Measurements from ENCODE around the gene RNF151. TPM values are rescaled to one million over a fixed set of nuclear protein-coding genes. Genes with fewer than 3 reads are reported as not detected.

RNF151 gene
- total and polyA plus RNA-seq, 2 donors from 2014 or later: not detected

DNA sequence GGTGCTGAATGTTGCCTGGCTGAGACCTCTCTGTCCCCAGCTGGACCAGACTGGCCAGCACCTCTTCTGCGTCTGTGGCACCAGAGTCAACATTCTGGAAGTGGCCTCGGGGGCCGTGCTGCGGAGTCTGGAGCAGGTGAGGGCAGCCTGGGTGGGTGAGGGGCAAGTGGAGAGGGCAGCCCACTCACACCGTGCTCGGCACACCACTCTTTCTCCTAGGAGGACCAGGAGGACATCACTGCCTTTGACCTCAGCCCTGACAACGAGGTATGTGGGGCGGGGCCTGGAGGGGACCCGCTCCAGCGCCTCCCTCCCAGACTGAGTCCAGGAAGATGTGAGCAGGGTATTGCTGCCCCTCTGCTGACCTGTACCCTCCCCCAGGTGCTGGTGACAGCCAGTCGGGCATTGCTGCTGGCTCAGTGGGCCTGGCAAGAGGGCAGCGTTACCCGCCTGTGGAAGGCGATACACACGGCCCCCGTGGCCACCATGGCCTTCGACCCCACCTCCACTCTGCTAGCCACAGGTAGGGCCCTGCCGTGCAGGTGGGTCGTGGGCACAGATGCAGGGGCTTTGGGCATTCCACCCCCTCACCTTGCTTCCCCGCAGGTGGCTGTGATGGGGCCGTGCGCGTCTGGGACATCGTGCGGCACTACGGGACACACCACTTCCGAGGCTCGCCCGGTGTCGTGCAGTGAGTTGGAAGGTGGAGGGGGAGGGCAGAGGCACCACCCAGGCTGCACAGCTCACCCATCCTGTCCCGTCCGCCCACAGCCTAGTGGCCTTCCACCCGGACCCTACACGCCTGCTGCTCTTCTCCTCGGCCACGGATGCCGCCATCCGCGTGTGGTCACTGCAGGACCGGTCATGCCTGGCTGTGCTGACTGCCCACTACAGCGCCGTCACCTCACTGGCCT is 7.8 kb downstream of the RNF151 start:
- intact Hi-C loops (cut with DNase I): no loop called here
- Histone ChIP-seq H3K4me3 (ENCODE audit: low read length in 3 of 3) (no peak overlapping the region), H3K27me3 (ENCODE audit: control insufficient read depth, insufficient read depth, low read length) (no peaks in the 10 kb centered on the region)

DNA sequence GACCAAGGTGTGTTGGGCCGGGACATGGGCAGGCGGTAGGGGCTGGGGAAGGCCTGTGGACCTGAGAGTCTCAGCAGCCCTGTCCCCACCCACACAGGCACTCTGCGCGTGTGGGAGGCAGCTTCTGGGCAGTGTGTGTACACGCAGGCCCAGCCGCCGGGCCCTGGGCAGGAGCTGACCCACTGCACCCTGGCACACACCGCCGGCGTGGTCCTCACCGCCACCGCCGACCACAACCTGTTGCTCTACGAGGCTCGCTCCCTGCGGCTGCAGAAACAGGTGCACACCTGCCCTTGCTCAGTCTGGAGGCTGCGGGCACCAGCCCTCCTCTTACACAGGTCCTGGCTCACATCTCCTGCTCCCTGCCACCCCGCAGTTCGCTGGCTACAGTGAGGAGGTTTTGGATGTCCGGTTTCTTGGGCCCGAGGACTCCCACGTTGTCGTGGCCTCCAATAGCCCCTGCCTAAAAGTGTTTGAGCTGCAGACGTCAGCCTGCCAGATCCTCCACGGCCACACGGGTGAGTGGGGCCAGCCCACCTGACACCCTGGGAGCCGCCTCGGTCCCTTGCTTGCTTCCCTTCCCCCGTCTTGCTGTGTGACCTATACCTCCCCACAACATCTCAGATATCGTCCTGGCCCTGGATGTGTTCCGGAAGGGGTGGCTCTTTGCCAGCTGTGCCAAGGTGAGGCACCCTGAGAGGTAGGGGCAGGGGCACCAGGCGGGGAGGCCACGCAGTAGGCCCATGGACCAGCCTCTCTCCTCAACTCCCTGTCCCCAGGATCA is 9.0 kb downstream of the RNF151 start:
- Histone ChIP-seq H3K27ac (ENCODE audit: low read depth in 2 of 2, low read length in 2 of 2) (no peak overlapping the region), H3K4me1 (ENCODE audit: control insufficient read depth in 2 of 3, insufficient read depth in 2 of 3, low read depth in 1 of 3, low read length in 3 of 3) (peaks cover 0 to 13% (median 4%) of the 10 kb centered on the region in 3 donors), H3K36me3 (ENCODE audit: control insufficient read depth in 2 of 3, insufficient read depth in 3 of 3, low read length in 3 of 3) (peaks cover 0 to 21% (median 13%) of the 10 kb centered on the region in 3 donors), H3K9ac (ENCODE audit: low read length in 3 of 3) (no peak overlapping the region), H3K9me3 (ENCODE audit: control insufficient read depth in 2 of 3, insufficient read depth in 1 of 3, low read length in 3 of 3) (no peaks in the 10 kb centered on the region), H3K4me3 (ENCODE audit: low read length in 3 of 3) (no peak overlapping the region), H3K27me3 (ENCODE audit: control insufficient read depth, insufficient read depth, low read length) (peaks cover 9% of the 10 kb centered on the region)
- TF ChIP-seq, protein P1, sequence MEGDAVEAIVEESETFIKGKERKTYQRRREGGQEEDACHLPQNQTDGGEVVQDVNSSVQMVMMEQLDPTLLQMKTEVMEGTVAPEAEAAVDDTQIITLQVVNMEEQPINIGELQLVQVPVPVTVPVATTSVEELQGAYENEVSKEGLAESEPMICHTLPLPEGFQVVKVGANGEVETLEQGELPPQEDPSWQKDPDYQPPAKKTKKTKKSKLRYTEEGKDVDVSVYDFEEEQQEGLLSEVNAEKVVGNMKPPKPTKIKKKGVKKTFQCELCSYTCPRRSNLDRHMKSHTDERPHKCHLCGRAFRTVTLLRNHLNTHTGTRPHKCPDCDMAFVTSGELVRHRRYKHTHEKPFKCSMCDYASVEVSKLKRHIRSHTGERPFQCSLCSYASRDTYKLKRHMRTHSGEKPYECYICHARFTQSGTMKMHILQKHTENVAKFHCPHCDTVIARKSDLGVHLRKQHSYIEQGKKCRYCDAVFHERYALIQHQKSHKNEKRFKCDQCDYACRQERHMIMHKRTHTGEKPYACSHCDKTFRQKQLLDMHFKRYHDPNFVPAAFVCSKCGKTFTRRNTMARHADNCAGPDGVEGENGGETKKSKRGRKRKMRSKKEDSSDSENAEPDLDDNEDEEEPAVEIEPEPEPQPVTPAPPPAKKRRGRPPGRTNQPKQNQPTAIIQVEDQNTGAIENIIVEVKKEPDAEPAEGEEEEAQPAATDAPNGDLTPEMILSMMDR (IDR thresholded peaks at IDR 0.05; ENCODE audit: borderline replicate concordance, extremely low read depth, insufficient read depth): no peak
- FAIRE-seq (no peak), DNase-seq (peak in 1 of 5 donors; percentile 75)
- intact Hi-C loops (cut with DNase I): no loop called here

More for the DNA sequence above, 7.8 kb downstream of the RNF151 start:
- Histone ChIP-seq H3K27ac (ENCODE audit: low read depth in 2 of 2, low read length in 2 of 2) (no peak overlapping the region), H3K9me3 (ENCODE audit: control insufficient read depth in 2 of 3, insufficient read depth in 1 of 3, low read length in 3 of 3) (no peaks in the 10 kb centered on the region), H3K4me1 (ENCODE audit: control insufficient read depth in 2 of 3, insufficient read depth in 2 of 3, low read depth in 1 of 3, low read length in 3 of 3) (peaks cover 0 to 11% (median 4%) of the 10 kb centered on the region in 3 donors), H3K9ac (ENCODE audit: low read length in 3 of 3) (no peak overlapping the region), H3K36me3 (ENCODE audit: control insufficient read depth in 2 of 3, insufficient read depth in 3 of 3, low read length in 3 of 3) (peaks cover 0 to 21% (median 13%) of the 10 kb centered on the region in 3 donors)
- FAIRE-seq: no peak
- DNase-seq: peak in 1 of 5 donors; percentile 78
- TF ChIP-seq, protein P1 (IDR thresholded peaks at IDR 0.05; ENCODE audit: borderline replicate concordance, extremely low read depth, insufficient read depth): no peak

DNA sequence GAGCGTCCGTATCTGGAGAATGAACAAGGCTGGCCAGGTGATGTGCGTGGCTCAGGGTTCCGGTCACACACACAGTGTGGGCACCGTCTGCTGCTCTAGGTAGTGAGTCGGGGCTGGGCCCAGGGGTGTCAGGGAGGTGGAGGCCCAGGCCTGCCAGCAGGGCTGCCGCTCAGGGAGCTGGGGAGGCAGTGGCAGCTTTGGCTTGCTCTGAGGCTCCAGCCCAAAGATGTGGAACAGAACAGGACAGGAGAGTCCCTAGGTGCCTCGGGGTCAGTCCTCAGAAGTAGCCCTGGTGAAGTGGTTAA is 9.5 kb downstream of the RNF151 start:
- DNase-seq (peak in 1 of 5 donors; percentile 43), FAIRE-seq (no peak)
- H3K36me3 ChIP-seq (ENCODE audit: control insufficient read depth in 2 of 3, insufficient read depth in 3 of 3, low read length in 3 of 3): peaks cover 0 to 21% (median 13%) of the 10 kb centered on the region in 3 donors
- TF ChIP-seq, protein P1 (IDR thresholded peaks at IDR 0.05; ENCODE audit: borderline replicate concordance, extremely low read depth, insufficient read depth): no peak
- H3K4me1 ChIP-seq (ENCODE audit: control insufficient read depth in 2 of 3, insufficient read depth in 2 of 3, low read depth in 1 of 3, low read length in 3 of 3): peaks cover 0 to 10% (median 4%) of the 10 kb centered on the region in 3 donors
- no peak overlapping the region for H3K27ac ChIP-seq (ENCODE audit: low read depth in 2 of 2, low read length in 2 of 2)
- H3K27me3 ChIP-seq (ENCODE audit: control insufficient read depth, insufficient read depth, low read length): peaks cover 14% of the 10 kb centered on the region
- H3K4me3 ChIP-seq (ENCODE audit: low read length in 3 of 3): no peak overlapping the region
- intact Hi-C loops (cut with DNase I): no loop called here
- H3K9me3 ChIP-seq (ENCODE audit: control insufficient read depth in 2 of 3, insufficient read depth in 1 of 3, low read length in 3 of 3): no peaks in the 10 kb centered on the region
- no peak overlapping the region for H3K9ac ChIP-seq (ENCODE audit: low read length in 3 of 3)
